KOPT-K1 (cell line): ENCODE measurements around the gene AGPS.

Source experiments
- H3K27ac ChIP-seq: fragments of 200-600 bp; sonication (generic); 2 replicates; pipeline ENCODE4 v1.5.1; 2016; ENCODE audit warnings: antibody characterized with exemption, mild to moderate bottlenecking, low read depth, low read length; ENCODE audit not compliant: poor library complexity, severe bottlenecking
- H3K36me3 ChIP-seq: fragments of 200-600 bp; sonication (generic); 2 replicates; pipeline ENCODE4 v1.5.1; 2017; ENCODE audit warnings: antibody characterized with exemption, mild to moderate bottlenecking, low read length, moderate library complexity; ENCODE audit not compliant: insufficient read depth
- H3K9me3 ChIP-seq: fragments of 200-600 bp; sonication (generic); 2 replicates; pipeline ENCODE4 v1.5.1; 2017; ENCODE audit warnings: antibody characterized with exemption, low read length, mild to moderate bottlenecking; ENCODE audit not compliant: insufficient read depth, poor library complexity, severe bottlenecking

Gene AGPS

DNA sequence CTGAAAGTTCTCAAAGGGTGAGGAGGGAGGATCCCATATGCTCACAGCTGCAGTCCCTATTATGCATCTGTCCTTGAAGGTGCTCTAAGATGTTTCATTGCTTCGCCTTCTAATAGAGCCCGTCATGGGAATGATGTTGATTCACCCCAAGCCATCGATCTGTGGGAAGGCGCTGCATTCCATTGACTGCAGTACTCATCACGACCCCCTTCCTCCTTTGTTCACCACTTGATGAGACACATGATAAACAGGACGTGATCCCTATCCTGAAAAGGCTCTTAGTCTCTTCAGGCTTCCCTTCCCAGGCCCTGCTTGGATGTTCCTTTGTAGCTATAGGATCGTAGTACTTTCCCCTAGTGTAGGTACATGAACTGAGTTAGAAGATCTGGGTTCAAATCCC lies 181.8 kb downstream of the AGPS start:
- H3K9me3 ChIP-seq, result no peaks in the 10 kb centered on the region
- H3K27ac ChIP-seq, result no peak overlapping the region
- no peaks in the 10 kb centered on the region for H3K36me3 ChIP-seq

DNA sequence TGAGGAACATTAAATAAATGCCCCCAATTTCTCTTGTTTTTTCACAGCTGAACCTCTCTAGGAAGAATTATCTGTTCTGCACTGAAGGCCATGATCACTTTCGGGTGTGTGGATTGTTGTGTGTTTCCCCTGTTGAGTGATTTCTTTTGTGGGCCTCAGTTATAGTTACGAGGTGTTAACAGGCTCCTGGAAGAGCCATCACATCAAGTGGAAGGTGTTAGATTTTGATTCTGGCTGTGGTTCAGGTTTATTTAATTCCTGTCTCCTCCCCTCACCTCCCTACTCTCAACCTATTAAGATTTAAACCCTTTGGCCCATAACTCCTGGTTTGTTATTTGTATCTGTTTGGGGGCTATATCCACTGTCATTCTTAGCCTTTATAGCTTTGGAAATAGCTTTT lies 182.8 kb downstream of the AGPS start:
- H3K27ac ChIP-seq, result no peak overlapping the region
- no peaks in the 10 kb centered on the region for H3K36me3 ChIP-seq
- no peaks in the 10 kb centered on the region for H3K9me3 ChIP-seq

DNA sequence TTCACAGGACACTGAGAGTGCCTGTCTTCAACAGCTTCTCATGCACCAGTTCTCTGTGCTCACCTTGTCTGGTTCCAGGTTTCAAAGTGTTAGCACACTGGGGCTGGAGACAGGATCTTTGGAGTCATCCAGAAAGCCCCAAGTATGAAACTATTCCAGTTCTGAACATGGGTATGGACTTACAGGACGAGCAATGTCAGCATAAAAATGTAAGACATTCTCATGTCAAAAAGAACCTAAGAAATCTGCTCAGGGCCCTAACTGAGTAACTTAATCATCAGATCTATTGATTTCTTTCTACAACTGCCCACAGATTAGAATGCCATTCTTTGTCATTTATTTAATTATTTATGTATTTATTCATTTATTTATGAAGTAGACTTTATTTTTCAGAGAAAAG lies 184.5 kb downstream of the AGPS start:
- Histone ChIP-seq H3K9me3 (no peaks in the 10 kb centered on the region), H3K27ac (no peak overlapping the region), H3K36me3 (no peaks in the 10 kb centered on the region)

DNA sequence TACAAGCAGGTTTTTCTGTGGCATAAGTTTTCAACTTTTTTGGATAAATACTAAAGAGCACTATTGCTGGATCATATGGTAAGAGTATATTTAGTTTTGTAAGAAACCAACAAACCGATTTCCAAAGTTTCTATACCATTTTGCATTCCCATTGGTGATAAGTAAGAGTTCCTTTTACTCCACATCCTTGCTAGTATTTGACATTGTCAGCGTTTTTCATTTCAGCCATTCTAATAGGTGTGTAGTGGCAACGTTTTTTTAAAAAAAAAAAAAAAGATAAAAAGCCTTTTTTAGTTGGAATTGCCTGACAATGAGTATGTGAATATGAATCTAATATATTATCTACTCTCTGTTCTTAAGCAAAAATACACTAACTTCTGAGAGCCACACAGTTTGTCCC lies 185.9 kb downstream of the AGPS start:
- Histone ChIP-seq H3K27ac (no peak overlapping the region), H3K9me3 (no peaks in the 10 kb centered on the region), H3K36me3 (no peaks in the 10 kb centered on the region)

DNA sequence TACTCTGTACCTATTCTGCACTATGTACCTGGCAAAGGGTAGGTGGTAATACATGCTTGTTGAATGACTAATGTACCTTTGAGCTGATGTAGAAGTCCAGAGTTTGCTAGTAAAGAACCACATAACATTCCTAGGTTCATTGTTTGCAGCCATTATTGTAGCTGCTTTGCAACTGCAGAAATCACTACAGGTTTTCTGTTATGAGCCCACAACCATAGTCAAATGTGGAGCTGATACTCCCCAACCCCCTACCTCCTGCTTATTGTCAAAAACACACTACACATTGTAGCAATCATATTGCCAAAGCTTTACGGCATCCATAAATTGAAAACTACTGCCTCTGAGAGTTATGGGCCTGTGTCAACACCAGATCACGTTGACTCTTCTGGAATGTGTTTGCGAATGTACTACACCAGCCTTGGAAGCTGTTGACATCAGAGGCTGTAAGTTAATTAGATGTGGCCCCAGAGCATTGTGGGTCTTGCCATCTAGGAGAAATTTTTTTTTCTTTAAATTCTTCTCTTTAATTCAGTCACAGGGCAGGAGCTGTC lies 187.0 kb downstream of the AGPS start:
- H3K36me3 ChIP-seq, result no peaks in the 10 kb centered on the region
- no peak overlapping the region for H3K27ac ChIP-seq
- H3K9me3 ChIP-seq, result no peaks in the 10 kb centered on the region

DNA sequence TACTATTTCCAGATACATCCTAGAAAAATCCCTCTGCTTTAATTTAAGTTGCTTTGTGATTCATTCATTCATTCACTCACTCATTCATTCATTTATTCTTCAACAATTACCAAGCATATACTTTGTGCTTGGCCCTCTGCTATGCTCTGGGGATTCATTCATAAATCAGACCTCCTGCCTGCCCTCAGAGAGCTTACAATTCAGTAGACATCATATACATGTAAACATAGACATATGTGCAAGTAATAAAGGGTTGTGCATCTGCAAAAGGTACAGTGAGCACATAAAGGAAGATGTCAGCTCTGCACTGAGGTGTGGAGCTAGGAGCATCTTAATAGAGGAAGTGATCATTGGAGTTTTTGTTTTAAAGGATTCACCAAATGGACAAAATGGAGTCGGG lies 189.4 kb downstream of the AGPS start:
- Histone ChIP-seq H3K27ac (no peak overlapping the region), H3K9me3 (no peaks in the 10 kb centered on the region), H3K36me3 (no peaks in the 10 kb centered on the region)

DNA sequence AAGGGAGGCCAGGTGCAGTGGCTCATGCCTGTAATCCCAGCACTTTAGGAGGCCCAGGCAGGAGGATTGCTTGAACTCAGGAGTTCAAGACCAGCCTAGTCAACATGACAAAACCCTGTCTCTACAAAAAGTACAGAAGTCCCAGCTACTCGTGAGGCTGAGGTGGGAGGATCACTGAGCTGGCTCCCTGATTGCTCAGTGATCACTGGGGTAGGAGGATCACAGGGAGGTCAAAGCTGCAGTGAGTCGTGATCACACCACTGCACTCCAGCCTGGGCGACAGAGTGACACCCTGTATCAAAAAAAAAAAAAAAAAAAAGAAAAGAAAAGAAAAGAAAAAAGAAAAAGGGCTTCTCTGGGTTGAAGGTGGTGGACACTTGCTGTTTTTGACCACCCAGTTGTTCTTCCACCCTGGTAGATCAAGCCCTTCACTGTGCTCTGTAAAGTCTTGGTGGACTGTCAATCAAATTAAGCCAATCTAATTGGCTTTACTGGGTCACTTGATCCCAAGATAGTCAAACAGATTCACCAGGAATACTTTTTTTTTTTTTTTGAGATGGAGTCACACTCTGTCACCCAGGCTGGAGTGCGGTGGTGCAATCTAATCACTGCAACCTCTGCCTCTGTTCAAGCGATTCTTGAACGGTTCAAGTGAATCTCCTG lies 191.6 kb downstream of the AGPS start:
- no peak overlapping the region for H3K27ac ChIP-seq
- H3K9me3 ChIP-seq, result no peaks in the 10 kb centered on the region
- no peaks in the 10 kb centered on the region for H3K36me3 ChIP-seq

DNA sequence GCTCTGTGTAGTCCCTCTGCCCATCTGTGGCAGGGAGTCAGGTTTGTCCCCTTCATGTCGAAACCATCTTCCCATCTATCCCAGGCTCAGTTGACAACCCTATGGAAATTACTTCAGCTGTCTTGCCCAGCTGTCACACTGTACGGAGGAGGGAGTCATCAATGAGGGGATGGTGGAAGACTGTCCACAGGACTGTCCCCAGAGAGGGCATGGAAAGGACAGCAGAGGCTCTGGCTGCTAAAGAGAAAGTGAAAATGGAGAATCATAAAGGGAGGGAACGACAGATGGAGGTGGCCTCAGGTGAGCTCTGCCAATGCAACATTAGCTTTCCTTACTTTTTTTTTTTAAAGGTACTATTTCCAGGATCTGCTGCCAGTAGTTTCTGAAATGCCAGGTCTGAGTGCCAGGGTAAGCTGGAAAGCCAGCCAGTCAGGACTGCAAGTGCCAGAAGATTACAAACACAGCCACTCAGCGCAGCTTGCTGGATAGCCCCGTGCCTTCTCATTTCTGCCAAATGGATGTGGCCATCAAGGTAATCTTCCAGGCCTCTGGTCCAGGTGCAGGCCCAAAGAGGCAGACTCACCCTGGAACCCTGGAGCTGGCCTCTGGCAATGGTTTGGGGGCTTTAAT lies 192.8 kb downstream of the AGPS start:
- Histone ChIP-seq H3K36me3 (no peaks in the 10 kb centered on the region), H3K9me3 (no peaks in the 10 kb centered on the region), H3K27ac (no peak overlapping the region)

DNA sequence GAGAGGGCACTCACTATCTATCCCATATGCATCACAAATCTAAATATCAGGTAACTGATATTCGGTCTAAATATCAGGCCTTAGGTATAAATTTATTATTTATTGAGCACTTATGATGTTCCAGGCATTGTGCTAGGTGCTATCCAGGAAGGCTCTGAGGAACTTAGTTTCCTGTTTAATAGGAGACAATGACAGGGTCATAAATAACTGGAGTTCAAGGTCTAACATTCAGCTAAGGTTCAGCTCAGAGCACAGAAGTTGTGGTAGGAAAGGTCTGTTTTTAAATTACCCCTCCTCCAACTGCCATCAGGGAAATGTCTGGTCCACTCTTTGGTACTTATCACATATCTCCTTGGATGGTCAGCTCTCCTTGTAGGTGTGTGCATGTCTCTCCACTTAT lies 193.6 kb downstream of the AGPS start:
- no peaks in the 10 kb centered on the region for H3K36me3 ChIP-seq
- no peak overlapping the region for H3K27ac ChIP-seq
- H3K9me3 ChIP-seq, result no peaks in the 10 kb centered on the region

DNA sequence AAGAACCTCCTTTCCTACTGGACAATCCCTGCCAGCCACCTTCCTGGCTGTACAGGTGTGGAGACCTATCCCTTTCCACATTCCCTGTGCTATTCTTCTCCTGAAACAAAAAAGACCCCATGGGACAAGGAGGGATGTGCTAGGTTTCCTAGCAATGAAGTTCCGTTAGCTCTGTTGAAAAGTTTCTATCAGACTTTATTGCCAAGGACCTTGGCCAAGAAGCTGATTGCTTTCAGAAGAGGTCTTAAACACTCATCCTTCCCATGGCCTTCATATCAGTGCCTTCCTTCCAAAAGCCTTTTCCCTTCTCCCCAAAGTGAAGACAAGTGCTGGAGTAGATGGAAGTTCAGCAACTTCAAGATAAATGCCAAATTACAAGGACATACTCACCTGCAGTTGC lies 194.8 kb downstream of the AGPS start:
- H3K36me3 ChIP-seq, result no peaks in the 10 kb centered on the region
- no peak overlapping the region for H3K27ac ChIP-seq
- H3K9me3 ChIP-seq, result no peaks in the 10 kb centered on the region

DNA sequence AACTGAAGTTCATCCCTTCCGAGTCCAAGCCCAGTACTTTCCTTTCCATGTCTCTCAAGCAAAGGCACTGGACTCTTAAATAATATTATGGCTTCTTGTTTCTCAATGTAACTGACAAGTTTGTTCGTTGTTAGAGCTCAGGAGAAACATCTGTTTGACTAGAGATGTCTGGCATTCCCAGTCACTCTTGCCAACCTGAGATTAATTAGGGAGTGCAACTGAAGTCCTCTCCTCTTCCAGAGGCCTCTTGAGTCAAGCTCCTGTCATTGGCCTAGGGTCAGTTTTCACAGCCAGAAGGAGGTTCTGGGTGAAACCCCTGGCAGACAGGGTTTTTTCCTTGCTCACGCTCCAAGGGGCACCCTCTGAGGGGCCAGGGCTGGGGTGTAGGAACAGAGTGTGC lies 196.1 kb downstream of the AGPS start:
- H3K9me3 ChIP-seq, result no peaks in the 10 kb centered on the region
- no peaks in the 10 kb centered on the region for H3K36me3 ChIP-seq
- H3K27ac ChIP-seq, result no peak overlapping the region

DNA sequence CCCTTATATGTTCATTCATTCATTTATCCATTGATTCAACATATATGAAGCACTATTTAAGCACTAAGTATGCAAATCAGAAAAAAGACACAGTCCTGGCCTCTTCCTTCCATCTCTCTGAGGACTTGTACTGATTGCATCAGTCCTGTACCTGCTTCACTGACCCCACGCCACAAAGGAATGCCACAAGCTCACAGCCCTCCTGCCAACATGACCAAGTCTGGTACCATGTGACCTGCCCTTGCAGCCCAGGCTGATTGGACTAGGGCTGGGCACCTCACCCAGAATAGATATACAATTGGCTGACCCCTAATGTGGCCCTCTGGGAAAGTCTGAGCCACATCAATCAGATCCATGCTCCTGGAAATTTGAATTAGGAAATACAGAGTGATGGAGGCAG lies 196.6 kb downstream of the AGPS start:
- H3K9me3 ChIP-seq, result no peaks in the 10 kb centered on the region
- H3K36me3 ChIP-seq, result no peaks in the 10 kb centered on the region
- no peak overlapping the region for H3K27ac ChIP-seq

DNA sequence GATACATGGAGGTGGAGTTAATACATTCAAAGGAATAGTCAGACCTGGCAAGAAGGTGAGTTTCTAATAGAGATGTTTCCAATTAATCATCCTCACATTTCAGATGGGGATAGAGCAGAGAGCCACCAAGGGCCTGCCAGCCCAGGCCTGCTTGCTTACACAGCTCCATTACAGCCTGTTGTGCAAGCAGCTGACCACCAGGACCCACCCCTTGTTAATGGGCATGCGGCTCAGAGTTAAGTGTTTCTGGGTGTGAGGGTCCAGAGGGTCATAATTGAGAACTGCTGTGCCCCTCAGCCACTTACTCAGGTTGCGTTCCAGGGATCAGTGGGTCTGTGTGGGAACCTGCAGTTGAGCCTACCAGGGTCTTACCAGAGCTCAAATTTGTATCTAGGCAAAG lies 199.8 kb downstream of the AGPS start:
- no peak overlapping the region for H3K27ac ChIP-seq
- no peaks in the 10 kb centered on the region for H3K9me3 ChIP-seq
- H3K36me3 ChIP-seq, result no peaks in the 10 kb centered on the region

DNA sequence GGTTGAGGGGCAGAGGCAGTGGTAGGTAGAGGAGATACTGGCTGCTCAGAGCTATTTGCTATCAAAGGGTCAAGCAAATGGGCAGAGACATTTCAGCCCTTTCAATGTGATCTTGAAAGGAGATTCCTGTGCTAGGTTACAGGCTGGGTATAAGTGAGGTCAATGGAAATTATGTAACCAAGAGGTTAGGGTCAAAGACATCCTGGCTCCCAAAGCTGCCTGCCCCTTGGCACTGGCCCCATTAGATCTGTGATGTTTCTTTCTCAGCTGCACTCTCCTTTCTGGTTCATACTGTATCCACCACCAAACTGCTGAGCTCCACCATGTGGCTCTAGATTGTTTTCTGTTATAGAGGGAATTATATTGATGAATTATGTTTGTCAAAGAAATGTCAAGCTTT lies 200.4 kb downstream of the AGPS start:
- no peaks in the 10 kb centered on the region for H3K36me3 ChIP-seq
- H3K27ac ChIP-seq, result no peak overlapping the region
- H3K9me3 ChIP-seq, result no peaks in the 10 kb centered on the region

DNA sequence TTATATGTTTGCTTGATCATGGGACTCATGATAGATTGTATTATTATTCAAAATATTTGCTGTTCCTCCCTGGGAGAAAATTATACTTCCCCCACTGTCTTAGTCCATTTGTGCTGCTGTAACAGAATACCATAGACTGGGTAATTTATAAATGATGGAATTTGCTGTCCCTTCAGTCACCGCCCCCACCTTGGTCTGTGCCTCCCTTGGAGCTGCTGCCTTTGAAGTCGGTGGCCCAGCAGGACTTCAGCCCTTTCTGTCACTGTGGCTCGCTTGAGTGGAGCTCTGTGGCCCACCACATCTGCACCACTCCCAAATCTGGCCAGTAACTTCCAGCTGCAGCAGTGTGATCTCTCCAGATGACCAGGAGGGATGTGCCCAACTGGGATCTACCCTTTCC lies 200.8 kb downstream of the AGPS start:
- Histone ChIP-seq H3K27ac (no peak overlapping the region), H3K36me3 (no peaks in the 10 kb centered on the region), H3K9me3 (no peaks in the 10 kb centered on the region)
